ENCODE data around the gene CTBS.

DNA sequence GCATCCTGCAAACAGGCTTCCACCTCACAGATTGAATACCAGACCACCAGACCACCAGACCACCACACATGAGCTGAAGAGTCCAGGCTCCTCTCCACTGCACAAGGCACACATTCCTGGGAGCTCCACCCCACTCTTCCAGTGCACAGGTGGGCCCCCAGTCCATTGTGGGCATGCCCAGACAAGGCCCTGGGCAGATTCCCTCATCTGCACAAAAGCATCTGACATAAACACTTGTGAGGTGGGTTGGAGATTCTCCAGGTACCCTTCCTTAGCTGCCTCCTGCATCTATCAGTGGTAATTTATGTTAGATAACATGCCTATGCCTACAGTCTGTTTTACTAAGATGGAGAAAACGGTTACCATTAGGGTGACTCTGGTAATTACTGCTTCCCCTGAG, 11.6 kb upstream of the CTBS start:
- TF ChIP-seq, protein P1, sequence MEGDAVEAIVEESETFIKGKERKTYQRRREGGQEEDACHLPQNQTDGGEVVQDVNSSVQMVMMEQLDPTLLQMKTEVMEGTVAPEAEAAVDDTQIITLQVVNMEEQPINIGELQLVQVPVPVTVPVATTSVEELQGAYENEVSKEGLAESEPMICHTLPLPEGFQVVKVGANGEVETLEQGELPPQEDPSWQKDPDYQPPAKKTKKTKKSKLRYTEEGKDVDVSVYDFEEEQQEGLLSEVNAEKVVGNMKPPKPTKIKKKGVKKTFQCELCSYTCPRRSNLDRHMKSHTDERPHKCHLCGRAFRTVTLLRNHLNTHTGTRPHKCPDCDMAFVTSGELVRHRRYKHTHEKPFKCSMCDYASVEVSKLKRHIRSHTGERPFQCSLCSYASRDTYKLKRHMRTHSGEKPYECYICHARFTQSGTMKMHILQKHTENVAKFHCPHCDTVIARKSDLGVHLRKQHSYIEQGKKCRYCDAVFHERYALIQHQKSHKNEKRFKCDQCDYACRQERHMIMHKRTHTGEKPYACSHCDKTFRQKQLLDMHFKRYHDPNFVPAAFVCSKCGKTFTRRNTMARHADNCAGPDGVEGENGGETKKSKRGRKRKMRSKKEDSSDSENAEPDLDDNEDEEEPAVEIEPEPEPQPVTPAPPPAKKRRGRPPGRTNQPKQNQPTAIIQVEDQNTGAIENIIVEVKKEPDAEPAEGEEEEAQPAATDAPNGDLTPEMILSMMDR (CRISPR knock-in tag; IDR thresholded peaks at IDR 0.05): no peak
- TF ChIP-seq ZFAT (CRISPR knock-in tag; conservative IDR thresholded peaks at IDR 0.05) (no peak), PRMT3 (CRISPR knock-in tag; IDR thresholded peaks at IDR 0.05; ENCODE audit: borderline replicate concordance, low read depth) (no peak), ZNF17 (CRISPR knock-in tag; IDR thresholded peaks at IDR 0.05) (no peak), SIN3A (IDR thresholded peaks at IDR 0.05; ENCODE audit: borderline replicate concordance, low read depth, low read length) (no peak), PAWR (CRISPR knock-in tag; IDR thresholded peaks at IDR 0.05; ENCODE audit: borderline replicate concordance) (no peak), EP300 (IDR thresholded peaks at IDR 0.05; ENCODE audit: low read depth in 2 of 2, low read length in 2 of 2) (no peak), EP300 (CRISPR knock-in tag; IDR thresholded peaks at IDR 0.05; ENCODE audit: borderline replicate concordance) (no peak), HMG20A (CRISPR knock-in tag; IDR thresholded peaks at IDR 0.05; ENCODE audit: borderline replicate concordance) (no peak)
- TF ChIP-seq, protein P2, sequence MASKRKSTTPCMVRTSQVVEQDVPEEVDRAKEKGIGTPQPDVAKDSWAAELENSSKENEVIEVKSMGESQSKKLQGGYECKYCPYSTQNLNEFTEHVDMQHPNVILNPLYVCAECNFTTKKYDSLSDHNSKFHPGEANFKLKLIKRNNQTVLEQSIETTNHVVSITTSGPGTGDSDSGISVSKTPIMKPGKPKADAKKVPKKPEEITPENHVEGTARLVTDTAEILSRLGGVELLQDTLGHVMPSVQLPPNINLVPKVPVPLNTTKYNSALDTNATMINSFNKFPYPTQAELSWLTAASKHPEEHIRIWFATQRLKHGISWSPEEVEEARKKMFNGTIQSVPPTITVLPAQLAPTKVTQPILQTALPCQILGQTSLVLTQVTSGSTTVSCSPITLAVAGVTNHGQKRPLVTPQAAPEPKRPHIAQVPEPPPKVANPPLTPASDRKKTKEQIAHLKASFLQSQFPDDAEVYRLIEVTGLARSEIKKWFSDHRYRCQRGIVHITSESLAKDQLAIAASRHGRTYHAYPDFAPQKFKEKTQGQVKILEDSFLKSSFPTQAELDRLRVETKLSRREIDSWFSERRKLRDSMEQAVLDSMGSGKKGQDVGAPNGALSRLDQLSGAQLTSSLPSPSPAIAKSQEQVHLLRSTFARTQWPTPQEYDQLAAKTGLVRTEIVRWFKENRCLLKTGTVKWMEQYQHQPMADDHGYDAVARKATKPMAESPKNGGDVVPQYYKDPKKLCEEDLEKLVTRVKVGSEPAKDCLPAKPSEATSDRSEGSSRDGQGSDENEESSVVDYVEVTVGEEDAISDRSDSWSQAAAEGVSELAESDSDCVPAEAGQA (IDR thresholded peaks at IDR 0.05; ENCODE audit: low read depth): no peak
- TF ChIP-seq, protein P2 (CRISPR knock-in tag; IDR thresholded peaks at IDR 0.05; ENCODE audit: borderline replicate concordance): no peak
- TF ChIP-seq, protein P3, sequence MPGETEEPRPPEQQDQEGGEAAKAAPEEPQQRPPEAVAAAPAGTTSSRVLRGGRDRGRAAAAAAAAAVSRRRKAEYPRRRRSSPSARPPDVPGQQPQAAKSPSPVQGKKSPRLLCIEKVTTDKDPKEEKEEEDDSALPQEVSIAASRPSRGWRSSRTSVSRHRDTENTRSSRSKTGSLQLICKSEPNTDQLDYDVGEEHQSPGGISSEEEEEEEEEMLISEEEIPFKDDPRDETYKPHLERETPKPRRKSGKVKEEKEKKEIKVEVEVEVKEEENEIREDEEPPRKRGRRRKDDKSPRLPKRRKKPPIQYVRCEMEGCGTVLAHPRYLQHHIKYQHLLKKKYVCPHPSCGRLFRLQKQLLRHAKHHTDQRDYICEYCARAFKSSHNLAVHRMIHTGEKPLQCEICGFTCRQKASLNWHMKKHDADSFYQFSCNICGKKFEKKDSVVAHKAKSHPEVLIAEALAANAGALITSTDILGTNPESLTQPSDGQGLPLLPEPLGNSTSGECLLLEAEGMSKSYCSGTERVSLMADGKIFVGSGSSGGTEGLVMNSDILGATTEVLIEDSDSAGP (CRISPR knock-in tag; IDR thresholded peaks at IDR 0.05; ENCODE audit: borderline replicate concordance): no peak

Measured in HepG2 (cell line).